ENCODE data around the gene GLB1L2.

DNA sequence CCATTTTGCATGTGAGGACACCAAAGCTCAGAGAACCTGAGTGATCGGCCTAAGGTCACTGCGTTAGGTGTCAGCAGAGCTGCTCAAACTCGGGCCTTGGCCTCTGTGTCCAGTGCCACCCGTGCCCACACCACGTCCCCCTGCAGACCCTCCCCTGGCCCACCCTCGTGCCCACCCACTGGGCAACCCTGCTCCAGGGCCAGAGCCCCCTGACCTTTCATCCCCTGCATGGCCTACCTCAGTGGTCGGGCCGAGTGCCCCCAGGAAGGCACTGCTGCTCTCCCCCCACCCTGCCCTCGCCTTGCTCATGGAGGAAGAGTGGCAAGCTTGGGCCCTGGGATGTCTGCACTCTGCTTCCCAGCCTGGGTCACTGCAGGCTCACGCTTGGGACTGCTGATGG is 62.5 kb downstream of the GLB1L2 start:
- TF ChIP-seq POLR2AphosphoS5 (IDR thresholded peaks at IDR 0.05; ENCODE audit: low read depth, low read length) (no peak), SIN3A (IDR thresholded peaks at IDR 0.05; ENCODE audit: borderline replicate concordance, insufficient read depth, low read length) (no peak), TAF1 (IDR thresholded peaks at IDR 0.05; ENCODE audit: borderline replicate concordance, insufficient read depth, low read length) (no peak)
- TF ChIP-seq, protein P1, sequence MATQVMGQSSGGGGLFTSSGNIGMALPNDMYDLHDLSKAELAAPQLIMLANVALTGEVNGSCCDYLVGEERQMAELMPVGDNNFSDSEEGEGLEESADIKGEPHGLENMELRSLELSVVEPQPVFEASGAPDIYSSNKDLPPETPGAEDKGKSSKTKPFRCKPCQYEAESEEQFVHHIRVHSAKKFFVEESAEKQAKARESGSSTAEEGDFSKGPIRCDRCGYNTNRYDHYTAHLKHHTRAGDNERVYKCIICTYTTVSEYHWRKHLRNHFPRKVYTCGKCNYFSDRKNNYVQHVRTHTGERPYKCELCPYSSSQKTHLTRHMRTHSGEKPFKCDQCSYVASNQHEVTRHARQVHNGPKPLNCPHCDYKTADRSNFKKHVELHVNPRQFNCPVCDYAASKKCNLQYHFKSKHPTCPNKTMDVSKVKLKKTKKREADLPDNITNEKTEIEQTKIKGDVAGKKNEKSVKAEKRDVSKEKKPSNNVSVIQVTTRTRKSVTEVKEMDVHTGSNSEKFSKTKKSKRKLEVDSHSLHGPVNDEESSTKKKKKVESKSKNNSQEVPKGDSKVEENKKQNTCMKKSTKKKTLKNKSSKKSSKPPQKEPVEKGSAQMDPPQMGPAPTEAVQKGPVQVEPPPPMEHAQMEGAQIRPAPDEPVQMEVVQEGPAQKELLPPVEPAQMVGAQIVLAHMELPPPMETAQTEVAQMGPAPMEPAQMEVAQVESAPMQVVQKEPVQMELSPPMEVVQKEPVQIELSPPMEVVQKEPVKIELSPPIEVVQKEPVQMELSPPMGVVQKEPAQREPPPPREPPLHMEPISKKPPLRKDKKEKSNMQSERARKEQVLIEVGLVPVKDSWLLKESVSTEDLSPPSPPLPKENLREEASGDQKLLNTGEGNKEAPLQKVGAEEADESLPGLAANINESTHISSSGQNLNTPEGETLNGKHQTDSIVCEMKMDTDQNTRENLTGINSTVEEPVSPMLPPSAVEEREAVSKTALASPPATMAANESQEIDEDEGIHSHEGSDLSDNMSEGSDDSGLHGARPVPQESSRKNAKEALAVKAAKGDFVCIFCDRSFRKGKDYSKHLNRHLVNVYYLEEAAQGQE (IDR thresholded peaks at IDR 0.05; ENCODE audit: insufficient read depth in 1 of 2, low read depth in 2 of 2, low read length in 2 of 2), result no peak

Measured in PFSK-1 (cell line).